Mammary epithelial cell (primary cell): ENCODE results near the gene FNDC3B.

Source experiments
- CTCF ChIP-seq, 2 donors: IDR thresholded peaks in 1 of 2; conservative IDR thresholded peaks in 1 of 2; 2 replicates each; pipeline ENCODE4 v1.5.1; 2011 to 2012; ENCODE audit warnings: inconsistent platforms in 2 of 2, low read length in 2 of 2, mild to moderate bottlenecking in 2 of 2, control low read depth in 1 of 2, low read depth in 1 of 2; ENCODE audit not compliant: insufficient read depth in 1 of 2; ENCODE audit errors: extremely low read depth in 1 of 2
- EZH2 ChIP-seq: IDR thresholded peaks from 2 replicates; pipeline ENCODE4 v1.6.1; 2012; ENCODE audit warnings: low read length, inconsistent platforms, borderline replicate concordance

GRCh38 chr3:172125963-172126457, 86.6 kb downstream of the FNDC3B start:
- TF ChIP-seq CTCF (conservative IDR thresholded peaks at IDR 0.05 in 1 of 2, IDR thresholded peaks at IDR 0.05 in 1 of 2; ENCODE audit: extremely low read depth in 1 of 2, insufficient read depth in 1 of 2, low read depth in 1 of 2, low read length in 2 of 2) = no peak
- no peak for TF ChIP-seq EZH2
